BJ (cell line): Measurements from ENCODE around the gene KHSRP. TPM values are rescaled to one million over a fixed set of nuclear protein-coding genes. Genes with fewer than 3 reads are reported as not detected.
A peak's percentile ranks its signal among the peaks of the same experiment; 100 is the strongest.
"Not testable (repeated sequence)": the region's sequence is repeated elsewhere in the genome, so short reads cannot be mapped to it uniquely, and the experiment has no call there.

Source experiments
- CTCF ChIA-PET: fragments of 350-600 bp; formaldehyde crosslinking; extraction: SDS; loops from one replicate; lab custom pipeline; 2021; ENCODE audit warnings: antibody characterized with exemption, inconsistent platforms; lab: Yijun Ruan, JAX
- POLR2A ChIA-PET: fragments of 300-600 bp; sonication (Branson Sonifier 250); formaldehyde crosslinking; extraction: SDS; loops from one replicate; lab custom pipeline; 2021; ENCODE audit warnings: antibody characterized with exemption; lab: Charles Lee
- DNase-seq: peaks from one replicate; pipeline ENCODE4 v3.0.0-alpha.2; 2011; ENCODE audit warnings: low read depth
- H3K27me3 ChIP-seq: 2 replicates; pipeline ENCODE4 v1.6.0; 2011; ENCODE audit warnings: low read length; ENCODE audit not compliant: control insufficient read depth, insufficient read depth
- H3K36me3 ChIP-seq: 2 replicates; pipeline ENCODE4 v1.5.1; 2011; ENCODE audit warnings: low read length; ENCODE audit not compliant: control insufficient read depth, insufficient read depth
- H3K4me3 ChIP-seq: 2 replicates; pipeline ENCODE4 v1.5.1; 2011; ENCODE audit warnings: low read depth, mild to moderate bottlenecking, control low read depth, low read length
- CTCF ChIP-seq: IDR thresholded peaks from 2 replicates; pipeline ENCODE4 v1.5.1; 2011; ENCODE audit warnings: low read depth, mild to moderate bottlenecking, control low read depth, inconsistent platforms, low read length, moderate library complexity; ENCODE audit not compliant: insufficient read depth
- polyA plus RNA-seq: library from polyadenylated mRNA; depleted of rRNA; stranded (reverse); fragments of >200 nt; gene quantifications from 2 replicates; pipeline ENCODE4 v1.2.3, GENCODE V29; 2011

KHSRP gene
- polyA plus RNA-seq, 1 experiment, result 68.7 TPM

DNA sequence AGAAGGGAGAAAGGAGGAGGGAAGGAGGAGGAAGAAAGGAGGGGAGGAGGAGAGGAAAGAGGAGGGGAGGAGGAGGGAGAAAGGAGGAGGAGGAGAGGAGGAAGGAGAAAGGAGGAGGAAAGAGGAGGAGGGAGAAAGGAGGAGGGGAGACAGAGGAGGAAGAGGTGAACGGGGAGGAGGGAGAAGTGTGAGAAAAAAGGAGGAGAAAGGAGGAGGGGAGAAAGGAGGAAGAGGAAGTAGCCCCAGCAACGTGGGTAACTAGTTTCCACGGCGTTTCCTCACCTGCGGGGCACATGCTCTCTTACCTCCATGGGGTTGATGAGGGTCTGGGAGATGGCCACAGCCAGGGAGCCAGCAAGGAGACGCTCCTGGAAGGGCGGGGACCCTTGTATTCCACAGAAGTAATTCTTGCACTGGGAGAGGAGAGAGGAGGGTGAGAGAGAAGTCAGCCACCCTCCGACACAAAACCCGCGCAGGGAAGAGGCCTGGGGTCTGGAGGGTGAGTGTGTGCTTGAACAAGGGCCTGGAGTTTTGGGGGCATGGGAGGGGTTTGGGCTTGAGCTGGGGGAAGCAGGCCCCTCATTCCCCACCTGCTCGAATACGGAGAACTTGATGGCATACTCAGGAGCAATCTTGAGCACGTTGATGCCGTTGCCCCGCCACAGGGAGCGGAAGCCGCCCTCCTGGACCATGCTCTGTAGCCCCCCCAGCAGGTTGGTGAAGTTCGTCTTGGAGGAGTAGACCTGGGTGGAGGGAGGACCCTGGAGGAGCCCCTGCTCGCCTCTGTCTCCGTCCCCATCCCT is 5.0 kb upstream of the KHSRP start:
- Histone ChIP-seq H3K27me3 (no peaks in the 10 kb centered on the region), H3K36me3 (no peaks in the 10 kb centered on the region), H3K4me3 (no peak overlapping the region)
- no peak for DNase-seq
- POLR2A ChIA-PET, result no interaction called here
- CTCF ChIA-PET, result no interaction called here
- TF ChIP-seq CTCF, result no peak

- CTCF ChIA-PET, H3K4me3 ChIP-seq, DNase-seq, POLR2A ChIA-PET, H3K36me3 ChIP-seq, H3K27me3 ChIP-seq: not testable (repeated sequence)
Observed at GRCh38 chr19:6428692-6429418, 4.2 kb upstream of the KHSRP start.

DNA sequence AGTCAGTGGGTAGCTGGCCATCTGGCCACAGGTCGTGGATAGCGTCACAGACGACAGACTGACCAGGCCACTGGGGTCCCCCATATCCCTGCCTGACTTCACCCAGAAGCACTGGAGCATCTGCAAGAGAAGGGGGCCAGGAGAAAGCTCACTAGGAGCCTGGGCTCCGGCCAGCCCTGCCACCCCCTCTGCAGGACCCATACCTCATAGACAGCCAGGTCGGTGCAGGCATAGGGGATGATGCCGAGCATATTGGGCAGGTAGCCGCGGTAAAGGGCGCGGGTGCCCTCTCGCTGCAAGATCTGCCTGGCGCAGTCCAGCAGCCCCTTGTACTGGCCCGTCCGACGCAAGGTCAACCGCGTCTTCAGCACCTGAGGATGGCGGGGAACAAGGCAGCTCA is 2.5 kb upstream of the KHSRP start:
- TF ChIP-seq CTCF, result no peak
- no peaks in the 10 kb centered on the region for H3K36me3 ChIP-seq
- ChIA-PET POLR2A (no interaction called here), CTCF (interaction anchor here (0.6 to 0.8 kb wide), 2 partner anchors 9 to 380 kb away, joined by 3 read pairs; no protein-coding TSS in a partner anchor)
- H3K27me3 ChIP-seq, result no peaks in the 10 kb centered on the region
- no peak for DNase-seq
- no peak overlapping the region for H3K4me3 ChIP-seq

- no peaks in the 10 kb centered on the region for H3K27me3 ChIP-seq
- H3K36me3 ChIP-seq, result peaks cover 4% of the 10 kb centered on the region
- no peak for TF ChIP-seq CTCF
- ChIA-PET CTCF (interaction anchor here (1.1 to 1.7 kb wide), 3 partner anchors 31 to 55 kb away, joined by 3 read pairs; partner anchors contain the start of gene DENND1C), POLR2A (no interaction called here)
- H3K4me3 ChIP-seq, result peak overlapping the region; percentile 16; the same call in 1 of the 2 replicates
- no peak for DNase-seq
Observed at GRCh38 chr19:6425732-6426620, 1.4 kb upstream of the KHSRP start.

GRCh38 chr19:6424939-6425731 is 524 bp upstream of the KHSRP start:
- Histone ChIP-seq H3K4me3 (peak overlapping the region; percentile 16; the same call in 1 of the 2 replicates), H3K27me3 (no peaks in the 10 kb centered on the region), H3K36me3 (peaks cover 12% of the 10 kb centered on the region)
- POLR2A ChIA-PET, result interaction anchor here (0.6 kb wide), 2 partner anchors 53 to 687 kb away, joined by 3 to 4 read pairs; partner anchors contain the start of gene ALKBH7
- TF ChIP-seq CTCF, result no peak
- CTCF ChIA-PET, result interaction anchor here (1.1 to 1.7 kb wide), 3 partner anchors 32 to 56 kb away, joined by 3 read pairs; partner anchors contain the start of gene DENND1C
- DNase-seq, result peak; percentile 100
